ENCODE data around the gene KCNQ5. TPM values are rescaled to one million over a fixed set of nuclear protein-coding genes. Genes with fewer than 3 reads are reported as not detected.

The KCNQ5 gene
- total RNA-seq, 1 experiment from 2014 or later, result not detected

GRCh38 chr6:72941263-72941662 is 319.4 kb downstream of the KCNQ5 start:
- H3K4me3 ChIP-seq (replicated peaks in 1 of 2; ENCODE audit: low read depth in 1 of 2, low read length in 2 of 2), result no peak overlapping the region
- BruUV-seq (replicated peaks), result no TSS peak
- H4K20me1 ChIP-seq (ENCODE audit: insufficient read depth), result no peaks in the 10 kb centered on the region
- H3K9me2 ChIP-seq (ENCODE audit: insufficient read depth), result no peaks in the 10 kb centered on the region
- intact Hi-C loops (cut with micrococcal nuclease), result no loop called here
- H2AFZ ChIP-seq (ENCODE audit: low read depth, low read length, poor library complexity, severe bottlenecking), result no peak overlapping the region
- ATAC-seq (no peak), DNase-seq (ENCODE audit: low read depth, low spot score) (no peak)
- no peak overlapping the region for H3K27ac ChIP-seq (ENCODE audit: low read depth, low read length)
- ChIA-PET RAD21 (ENCODE audit: low non-redundant PET in 1 of 2, low total read pairs in 2 of 2, uncharacterized antibody in 2 of 2, unreplicated experiment in 2 of 2) (no interaction called here), CTCF (no interaction called here), POLR2A (no interaction called here)
- peaks cover 25% of the 10 kb centered on the region for H3K27me3 ChIP-seq (ENCODE audit: insufficient read depth, low read length)
- H3K36me3 ChIP-seq (ENCODE audit: control insufficient read depth in 1 of 2, insufficient read depth in 2 of 2, low read length in 2 of 2), result no peaks in the 10 kb centered on the region
- H3K9ac ChIP-seq (ENCODE audit: low read length), result no peak overlapping the region
- no peak for TF ChIP-seq JUND (IDR thresholded peaks at IDR 0.05)
- H3K79me2 ChIP-seq (ENCODE audit: insufficient read depth, low read length), result no peaks in the 10 kb centered on the region
- H3K4me2 ChIP-seq (ENCODE audit: low read length), result no peak overlapping the region
- H3K9me3 ChIP-seq (ENCODE audit: control insufficient read depth in 1 of 2, insufficient read depth in 1 of 2, low read depth in 1 of 2, low read length in 2 of 2), result no peaks in the 10 kb centered on the region
- H3K4me1 ChIP-seq (ENCODE audit: control insufficient read depth in 1 of 2, insufficient read depth in 2 of 2, low read length in 2 of 2), result no peaks in the 10 kb centered on the region

- BruUV-seq (replicated peaks), result no TSS peak
- Histone ChIP-seq H3K79me2 (ENCODE audit: insufficient read depth, low read length) (no peaks in the 10 kb centered on the region), H3K4me1 (ENCODE audit: control insufficient read depth in 1 of 2, insufficient read depth in 2 of 2, low read length in 2 of 2) (no peaks in the 10 kb centered on the region), H3K9me3 (ENCODE audit: control insufficient read depth in 1 of 2, insufficient read depth in 1 of 2, low read depth in 1 of 2, low read length in 2 of 2) (no peaks in the 10 kb centered on the region), H3K27ac (ENCODE audit: low read depth, low read length) (no peak overlapping the region), H4K20me1 (ENCODE audit: insufficient read depth) (no peaks in the 10 kb centered on the region), H3K27me3 (ENCODE audit: insufficient read depth, low read length) (peaks cover 26% of the 10 kb centered on the region), H3K9ac (ENCODE audit: low read length) (no peak overlapping the region), H3K4me3 (replicated peaks in 1 of 2; ENCODE audit: low read depth in 1 of 2, low read length in 2 of 2) (no peak overlapping the region), H2AFZ (ENCODE audit: low read depth, low read length, poor library complexity, severe bottlenecking) (no peak overlapping the region), H3K4me2 (ENCODE audit: low read length) (no peak overlapping the region), H3K36me3 (ENCODE audit: control insufficient read depth in 1 of 2, insufficient read depth in 2 of 2, low read length in 2 of 2) (no peaks in the 10 kb centered on the region), H3K9me2 (ENCODE audit: insufficient read depth) (no peaks in the 10 kb centered on the region)
- ATAC-seq (no peak), DNase-seq (ENCODE audit: low read depth, low spot score) (no peak)
- intact Hi-C loops (cut with micrococcal nuclease), result no loop called here
- ChIA-PET CTCF (interaction anchor here (0.5 kb wide), 1 partner anchor 12 kb away, joined by 3 read pairs; no protein-coding TSS in a partner anchor), RAD21 (ENCODE audit: low non-redundant PET in 1 of 2, low total read pairs in 2 of 2, uncharacterized antibody in 2 of 2, unreplicated experiment in 2 of 2) (no interaction called here), POLR2A (no interaction called here)
- no peak for TF ChIP-seq TCF7L2 (IDR thresholded peaks at IDR 0.05; ENCODE audit: borderline replicate concordance, extremely low read depth, insufficient read depth, insufficient read length)
- TF ChIP-seq ZBTB33 (IDR thresholded peaks at IDR 0.05; ENCODE audit: extremely low read depth, insufficient replicate concordance, low read length), result no peak
- no peak for TF ChIP-seq YY1 (IDR thresholded peaks at IDR 0.05; ENCODE audit: extremely low read depth, insufficient replicate concordance, low read depth, low read length)
- TF ChIP-seq CEBPB (IDR thresholded peaks at IDR 0.05; ENCODE audit: low read depth), result no peak
- TF ChIP-seq ELF1 (IDR thresholded peaks at IDR 0.05; ENCODE audit: borderline replicate concordance, low read depth), result no peak
Observed at GRCh38 chr6:72941751-72942150, 319.9 kb downstream of the KCNQ5 start.

Measured in HCT116 (cell line).